ENCODE results near the gene CROT.

CROT gene

DNA sequence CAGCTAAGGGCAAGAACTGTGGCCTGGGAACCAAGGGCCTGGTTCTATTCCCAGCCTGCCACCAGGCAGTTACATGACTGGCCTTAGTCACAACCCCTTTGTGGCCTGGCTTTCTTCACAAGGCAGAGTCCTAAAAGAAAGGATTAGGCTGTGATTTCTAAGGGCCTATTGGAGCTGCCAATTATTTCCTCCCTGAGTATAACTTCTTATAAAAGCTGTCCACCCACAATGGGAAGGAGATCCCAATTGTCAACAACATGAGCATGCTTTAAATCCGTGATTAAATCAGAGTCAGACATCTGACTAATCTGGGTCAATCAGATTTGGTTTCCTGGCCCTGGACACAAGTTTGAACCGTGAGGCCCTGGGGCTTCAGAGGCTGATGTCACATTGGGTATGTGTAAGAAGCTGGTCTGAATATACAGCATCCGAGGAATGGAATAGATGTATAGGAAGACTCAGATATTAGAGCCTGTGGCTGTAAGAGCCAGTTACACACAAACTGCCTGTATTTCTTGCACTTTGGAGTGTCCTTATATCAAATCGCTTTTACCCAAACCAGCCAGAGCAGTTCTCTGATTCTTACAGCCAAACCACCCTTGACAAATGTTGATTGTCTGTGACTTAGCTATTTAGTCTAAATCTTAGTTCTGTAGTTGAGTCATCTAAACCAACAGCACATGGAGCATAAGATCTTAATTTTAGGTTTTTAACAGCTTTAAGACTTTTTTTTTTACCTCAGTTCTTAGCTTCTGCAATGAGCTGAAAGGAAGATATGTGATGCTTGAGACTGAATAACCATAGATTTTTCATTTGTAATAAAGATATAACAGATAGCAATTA, 68.7 kb downstream of the CROT start:
- DNase-seq (ENCODE audit: low spot score): no peak

DNA sequence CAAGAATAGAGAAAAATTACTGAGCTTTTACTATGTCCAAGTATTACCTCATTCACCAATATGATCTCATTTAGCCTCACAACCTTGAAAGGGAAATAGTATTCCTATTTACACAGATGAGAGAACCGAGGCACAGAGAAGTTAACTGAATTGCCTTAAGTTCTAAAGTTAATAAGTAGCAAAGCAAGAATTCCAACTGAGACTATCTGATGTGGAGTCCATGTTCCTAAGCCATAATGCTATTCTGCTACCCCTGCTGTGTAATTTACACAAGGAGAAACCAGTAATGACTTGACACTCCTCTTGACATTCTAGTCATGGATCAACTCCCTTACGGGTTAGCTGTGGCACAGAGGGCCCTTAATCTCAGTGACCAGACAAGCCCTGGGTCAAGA, 69.3 kb downstream of the CROT start:
- no peak for DNase-seq (ENCODE audit: low spot score)

DNA sequence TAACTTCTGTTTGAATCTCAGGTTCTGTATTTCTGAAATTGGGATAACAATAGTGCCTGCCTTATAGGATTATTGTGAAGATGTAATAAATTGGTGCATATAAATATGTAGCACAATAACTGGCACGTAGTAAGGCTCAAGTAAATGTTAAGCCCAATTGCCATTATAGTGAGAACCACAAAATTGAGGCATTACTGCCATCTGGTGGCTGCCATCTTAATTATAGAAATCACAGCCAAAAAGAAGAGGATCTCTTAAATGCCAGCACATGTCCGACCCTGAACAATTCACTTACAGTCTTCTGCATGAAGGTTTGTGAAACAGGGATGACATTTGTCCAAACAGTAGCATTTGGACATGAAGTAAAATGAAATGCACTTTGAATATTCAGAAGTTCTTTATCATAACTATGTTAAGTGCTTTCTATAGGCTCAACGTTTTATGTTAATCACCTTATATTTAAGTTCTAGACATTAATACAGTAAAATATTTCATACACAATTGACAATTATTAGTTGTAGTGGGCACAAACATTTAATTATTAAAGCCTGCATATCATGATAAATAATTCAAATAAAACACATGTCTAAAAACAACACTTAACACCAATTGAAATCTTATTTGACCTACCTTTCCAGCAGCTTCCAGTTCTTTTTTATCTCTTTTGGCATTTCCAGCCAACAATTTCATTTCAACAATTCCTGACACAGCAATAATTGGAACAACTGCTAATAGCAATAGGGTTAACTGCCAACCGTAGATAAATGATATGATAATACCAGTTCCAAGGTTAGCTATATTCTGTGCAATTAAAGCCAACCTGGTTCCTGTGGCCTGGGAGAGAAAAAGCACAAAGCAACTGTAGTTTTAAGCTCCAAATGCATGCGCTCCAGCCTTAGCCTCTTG, 71.5 kb downstream of the CROT start:
- peak; percentile 49 for DNase-seq (ENCODE audit: low spot score)

GRCh38 chr7:87420173-87420572, 74.7 kb downstream of the CROT start:
- no peak for DNase-seq (ENCODE audit: low spot score)

DNA sequence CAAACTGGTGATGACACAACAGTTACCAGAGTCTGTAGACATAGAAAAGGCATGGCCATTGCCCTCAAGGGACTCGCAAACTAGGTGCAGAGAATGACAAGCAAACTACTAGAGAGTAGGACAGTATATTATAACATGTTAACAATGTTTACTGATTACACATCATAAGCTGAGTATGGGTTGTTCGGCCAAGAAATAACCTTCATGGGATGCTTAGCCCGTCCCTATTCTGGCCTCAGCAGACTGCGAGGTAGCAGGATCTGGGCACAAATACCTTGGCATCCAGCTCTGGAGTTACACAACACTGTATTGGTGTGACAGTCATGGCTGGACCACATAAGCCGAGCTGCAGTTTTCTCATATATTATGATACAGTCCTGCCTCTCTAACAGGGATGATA, 78.6 kb downstream of the CROT start:
- no peak for DNase-seq (ENCODE audit: low spot score)

- DNase-seq (ENCODE audit: low spot score): no peak
Measured at GRCh38 chr7:87426160-87426559, 80.7 kb downstream of the CROT start.

- no peak for DNase-seq (ENCODE audit: low spot score)
Measured at GRCh38 chr7:87427288-87427687, 81.8 kb downstream of the CROT start.

GRCh38 chr7:87432536-87432935, 87.1 kb downstream of the CROT start:
- DNase-seq (ENCODE audit: low spot score): no peak

- DNase-seq (ENCODE audit: low spot score): no peak
Measured at GRCh38 chr7:87435546-87435945, 90.1 kb downstream of the CROT start.

GRCh38 chr7:87445897-87446296, 100.4 kb downstream of the CROT start:
- no peak for DNase-seq (ENCODE audit: low spot score)

DNA sequence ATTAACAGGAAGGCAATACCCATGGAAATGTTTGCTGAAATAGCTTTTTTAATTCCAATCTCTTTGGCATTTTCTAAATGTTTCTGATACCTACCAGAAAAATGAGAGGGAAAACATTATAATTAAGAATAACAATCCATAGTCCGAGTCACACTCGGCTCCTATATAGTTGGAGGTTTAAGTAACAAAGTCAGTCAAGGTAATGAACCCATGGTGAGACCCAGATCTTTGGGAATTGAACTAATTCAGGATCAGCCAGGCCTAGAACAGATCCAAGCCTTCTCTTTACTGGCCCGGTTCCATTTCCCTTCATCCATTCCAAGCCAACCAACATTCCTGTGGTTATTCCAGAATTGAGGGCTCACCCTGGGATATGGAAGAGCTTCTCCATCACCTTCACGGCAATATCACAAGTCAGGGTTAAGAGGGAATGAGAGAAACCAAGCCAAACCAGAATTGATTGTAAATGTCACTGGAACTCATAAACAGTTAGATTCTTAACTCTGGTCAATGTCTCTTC, 101.7 kb downstream of the CROT start:
- no peak for DNase-seq (ENCODE audit: low spot score)

DNA sequence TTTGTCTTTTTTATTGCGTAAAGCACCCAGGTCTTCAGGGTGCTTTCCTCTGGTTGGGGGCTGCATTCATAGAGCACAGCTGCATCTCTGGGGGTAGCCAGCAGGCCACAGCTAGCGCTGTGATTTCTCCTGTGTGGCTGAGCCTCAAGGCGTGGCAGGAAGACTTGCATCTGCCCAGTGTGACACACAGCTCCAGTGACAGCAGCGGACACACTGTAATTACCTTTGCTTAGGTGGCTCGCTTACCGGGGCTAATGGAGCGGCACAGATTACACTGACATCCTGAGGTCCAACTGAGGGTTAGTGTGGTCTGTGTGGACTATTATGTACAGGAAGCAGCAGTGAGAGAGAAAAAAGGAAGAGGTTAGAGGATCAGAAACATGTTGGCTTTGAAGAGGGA, 102.9 kb downstream of the CROT start:
- DNase-seq (ENCODE audit: low spot score): no peak

Measured in D341Med (cell line).